ENCODE results near the gene NDRG3.

NDRG3 gene

GRCh38 chr20:36605399-36606157 lies 140.3 kb downstream of the NDRG3 start, which contains the start of gene RAB5IF:
Gene RAB5IF (plus strand): TSS chr20:36605779. CDS start chr20:36605952, 173 bp downstream.
- DNase-seq = peak; percentile 97

GRCh38 chr20:36604952-36605398 lies 140.9 kb downstream of the NDRG3 start:
- DNase-seq = no peak
